WTC11 (cell line): ENCODE measurements around the gene SYT9. TPM values are rescaled to one million over a fixed set of nuclear protein-coding genes. Genes with fewer than 3 reads are reported as not detected.
A peak's percentile ranks its signal among the peaks of the same experiment; 100 is the strongest.

ENCODE experiments used
- ATAC-seq: fragments of 200-7000 bp; cut with Tn5 transposase; 2 replicates; pipeline ENCODE4 v1.10.0; 2021; ENCODE audit warnings: mild to moderate bottlenecking, moderate library complexity
- CTCF ChIA-PET: fragments of 300-600 bp; sonication (Branson Sonifier 250); formaldehyde crosslinking; loops from one replicate; lab custom pipeline; 2021; ENCODE audit warnings: antibody characterized with exemption; lab: Charles Lee
- POLR2A ChIA-PET: fragments of 350-600 bp; sonication (Branson Sonifier 250); formaldehyde crosslinking; loops from one replicate; lab custom pipeline; 2021; ENCODE audit warnings: antibody characterized with exemption; lab: Charles Lee
- DNase-seq: peaks from one replicate; pipeline ENCODE4 v3.0.0; 2021; ENCODE audit warnings: low spot score
- H3K27ac Mint-ChIP-seq: 2 replicates; pipeline ENCODE4 v1.8.0; 2021; ENCODE audit warnings: mixed read lengths
- H3K27me3 Mint-ChIP-seq: 2 replicates; pipeline ENCODE4 v1.8.0; 2021; ENCODE audit warnings: low read depth, mild to moderate bottlenecking, moderate library complexity, mixed read lengths
- H3K36me3 Mint-ChIP-seq: 2 replicates; pipeline ENCODE4 v1.8.0; 2021; ENCODE audit warnings: mixed read lengths
- H3K4me1 Mint-ChIP-seq: 2 replicates; pipeline ENCODE4 v1.8.0; 2022; ENCODE audit warnings: mixed read lengths
- H3K4me3 Mint-ChIP-seq: 2 replicates; pipeline ENCODE4 v1.8.0; 2021; ENCODE audit warnings: mild to moderate bottlenecking, moderate library complexity, mixed read lengths
- H3K9me3 Mint-ChIP-seq: 2 replicates; pipeline ENCODE4 v1.8.0; 2021; ENCODE audit warnings: mixed read lengths
- ATF1 ChIP-seq: sonication (generic); formaldehyde crosslinking; IDR thresholded peaks from 2 replicates; pipeline ENCODE4 v1.8.1; 2023; ENCODE audit warnings: mild to moderate bottlenecking, moderate library complexity, missing genetic modification reagents
- CREM ChIP-seq: sonication (generic); formaldehyde crosslinking; IDR thresholded peaks from 2 replicates; pipeline ENCODE4 v1.8.1; 2022; ENCODE audit warnings: mild to moderate bottlenecking, missing genetic modification reagents, moderate library complexity
- ESRRA ChIP-seq: sonication (generic); formaldehyde crosslinking; IDR thresholded peaks from 2 replicates; pipeline ENCODE4 v1.8.1; 2022; ENCODE audit warnings: mild to moderate bottlenecking, missing genetic modification reagents, borderline replicate concordance
- KAT7 ChIP-seq: sonication (generic); formaldehyde crosslinking; IDR thresholded peaks from 2 replicates; pipeline ENCODE4 v1.8.1; 2023; ENCODE audit warnings: missing genetic modification reagents, mild to moderate bottlenecking, borderline replicate concordance
- NFATC4 ChIP-seq: fragments of 250-450 bp; sonication (Bioruptor Pico); IDR thresholded peaks from 2 replicates; pipeline ENCODE4 v1.9.0; 2021; ENCODE audit warnings: mild to moderate bottlenecking
- NR3C1 ChIP-seq: sonication (generic); formaldehyde crosslinking; conservative IDR thresholded peaks from 2 replicates; pipeline ENCODE4 v1.8.1; 2023; ENCODE audit warnings: low read depth, mild to moderate bottlenecking, missing genetic modification reagents
- SP1 ChIP-seq: sonication (generic); formaldehyde crosslinking; conservative IDR thresholded peaks from 2 replicates; pipeline ENCODE4 v1.8.1; 2022; ENCODE audit warnings: missing genetic modification reagents
- TEAD1 ChIP-seq: sonication (generic); formaldehyde crosslinking; IDR thresholded peaks from 2 replicates; pipeline ENCODE4 v1.8.0; 2022; ENCODE audit warnings: mild to moderate bottlenecking, missing genetic modification reagents
- ZNF138 ChIP-seq: sonication (generic); formaldehyde crosslinking; conservative IDR thresholded peaks from 2 replicates; pipeline ENCODE4 v1.8.1; 2022; ENCODE audit warnings: mild to moderate bottlenecking, moderate library complexity, missing genetic modification reagents
- ZNF219 ChIP-seq: sonication (generic); formaldehyde crosslinking; IDR thresholded peaks from 2 replicates; pipeline ENCODE4 v1.8.0; 2023; ENCODE audit warnings: missing genetic modification reagents, mild to moderate bottlenecking, borderline replicate concordance
- ZNF317 ChIP-seq: sonication (generic); formaldehyde crosslinking; IDR thresholded peaks from 2 replicates; pipeline ENCODE4 v1.8.1; 2023; ENCODE audit warnings: low read depth, mild to moderate bottlenecking, moderate library complexity, missing genetic modification reagents, borderline replicate concordance
- total RNA-seq: library from RNA; stranded (reverse); gene quantifications from 3 replicates; pipeline ENCODE4 v1.2.3, GENCODE V29; 2021
- TF ChIP-seq, protein P1 (sequence below): sonication (generic); formaldehyde crosslinking; IDR thresholded peaks from 2 replicates; pipeline ENCODE4 v1.8.1; 2022; ENCODE audit warnings: low read depth, missing genetic modification reagents, borderline replicate concordance
- TF ChIP-seq, protein P2 (sequence below): sonication (generic); formaldehyde crosslinking; IDR thresholded peaks from 2 replicates; pipeline ENCODE4 v1.8.0; 2023; ENCODE audit warnings: missing genetic modification reagents
- TF ChIP-seq, protein P3 (sequence below): sonication (generic); formaldehyde crosslinking; IDR thresholded peaks from 2 replicates; pipeline ENCODE4 v1.8.0; 2022; ENCODE audit warnings: mild to moderate bottlenecking, missing genetic modification reagents
- TF ChIP-seq, protein P4 (sequence below): fragments of 250-450 bp; sonication (Bioruptor Pico); conservative IDR thresholded peaks from 2 replicates; pipeline ENCODE4 v1.9.0; 2021; ENCODE audit warnings: mild to moderate bottlenecking
- TF ChIP-seq, protein P5 (sequence below): sonication (generic); formaldehyde crosslinking; conservative IDR thresholded peaks from 2 replicates; pipeline ENCODE4 v1.8.1; 2023; ENCODE audit warnings: mild to moderate bottlenecking, low read depth, missing genetic modification reagents, moderate library complexity
- TF ChIP-seq, protein P6 (sequence below): sonication (generic); formaldehyde crosslinking; IDR thresholded peaks from 2 replicates; pipeline ENCODE4 v1.8.0; 2022; ENCODE audit warnings: mild to moderate bottlenecking, missing genetic modification reagents
- TF ChIP-seq, protein P7 (sequence below): sonication (generic); formaldehyde crosslinking; IDR thresholded peaks from 2 replicates; pipeline ENCODE4 v1.8.1; 2023; ENCODE audit warnings: mild to moderate bottlenecking, missing genetic modification reagents
- TF ChIP-seq, protein P8 (sequence below): fragments of 200-600 bp; IDR thresholded peaks from 2 replicates; pipeline ENCODE4 v1.8.0; 2022; ENCODE audit warnings: antibody characterized with exemption

SYT9 gene
- total RNA-seq, 1 experiment from 2014 or later, result 1.3 TPM

DNA sequence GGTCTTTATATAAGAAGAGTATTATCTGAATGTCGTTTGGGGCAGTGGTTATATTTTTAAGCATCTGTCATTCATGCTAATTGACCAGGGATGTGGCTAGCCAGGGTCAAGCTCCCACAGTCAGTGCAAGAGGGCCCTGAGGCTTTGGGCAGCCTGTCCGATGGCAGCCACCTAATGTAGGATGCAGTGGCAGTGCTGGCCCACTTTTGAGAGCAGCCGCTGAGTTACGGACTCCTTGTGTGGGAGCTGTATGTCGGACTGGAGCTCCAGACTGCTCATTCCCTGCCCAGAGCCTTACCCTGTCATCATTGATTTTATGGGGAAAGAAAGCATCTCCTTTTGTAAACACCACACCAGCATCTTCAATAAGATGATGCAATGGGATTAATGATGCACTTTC lies 99.5 kb downstream of the SYT9 start:
- Mint-ChIP-seq H3K9me3 (no peaks in the 10 kb centered on the region), H3K4me3 (no peak overlapping the region), H3K36me3 (no peaks in the 10 kb centered on the region), H3K27ac (no peak overlapping the region), H3K4me1 (peaks cover 13% of the 10 kb centered on the region; the same call in 1 of the 2 replicates), H3K27me3 (no peaks in the 10 kb centered on the region; the same call in 1 of the 2 replicates)
- DNase-seq (no peak), ATAC-seq (no peak)
- no peak for TF ChIP-seq KAT7 (CRISPR knock-in tag)
- TF ChIP-seq, protein P1, sequence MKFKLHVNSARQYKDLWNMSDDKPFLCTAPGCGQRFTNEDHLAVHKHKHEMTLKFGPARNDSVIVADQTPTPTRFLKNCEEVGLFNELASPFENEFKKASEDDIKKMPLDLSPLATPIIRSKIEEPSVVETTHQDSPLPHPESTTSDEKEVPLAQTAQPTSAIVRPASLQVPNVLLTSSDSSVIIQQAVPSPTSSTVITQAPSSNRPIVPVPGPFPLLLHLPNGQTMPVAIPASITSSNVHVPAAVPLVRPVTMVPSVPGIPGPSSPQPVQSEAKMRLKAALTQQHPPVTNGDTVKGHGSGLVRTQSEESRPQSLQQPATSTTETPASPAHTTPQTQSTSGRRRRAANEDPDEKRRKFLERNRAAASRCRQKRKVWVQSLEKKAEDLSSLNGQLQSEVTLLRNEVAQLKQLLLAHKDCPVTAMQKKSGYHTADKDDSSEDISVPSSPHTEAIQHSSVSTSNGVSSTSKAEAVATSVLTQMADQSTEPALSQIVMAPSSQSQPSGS (CRISPR knock-in tag), result no peak
- TF ChIP-seq, protein P2, sequence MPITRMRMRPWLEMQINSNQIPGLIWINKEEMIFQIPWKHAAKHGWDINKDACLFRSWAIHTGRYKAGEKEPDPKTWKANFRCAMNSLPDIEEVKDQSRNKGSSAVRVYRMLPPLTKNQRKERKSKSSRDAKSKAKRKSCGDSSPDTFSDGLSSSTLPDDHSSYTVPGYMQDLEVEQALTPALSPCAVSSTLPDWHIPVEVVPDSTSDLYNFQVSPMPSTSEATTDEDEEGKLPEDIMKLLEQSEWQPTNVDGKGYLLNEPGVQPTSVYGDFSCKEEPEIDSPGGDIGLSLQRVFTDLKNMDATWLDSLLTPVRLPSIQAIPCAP (CRISPR knock-in tag), result no peak
- TF ChIP-seq, protein P3, sequence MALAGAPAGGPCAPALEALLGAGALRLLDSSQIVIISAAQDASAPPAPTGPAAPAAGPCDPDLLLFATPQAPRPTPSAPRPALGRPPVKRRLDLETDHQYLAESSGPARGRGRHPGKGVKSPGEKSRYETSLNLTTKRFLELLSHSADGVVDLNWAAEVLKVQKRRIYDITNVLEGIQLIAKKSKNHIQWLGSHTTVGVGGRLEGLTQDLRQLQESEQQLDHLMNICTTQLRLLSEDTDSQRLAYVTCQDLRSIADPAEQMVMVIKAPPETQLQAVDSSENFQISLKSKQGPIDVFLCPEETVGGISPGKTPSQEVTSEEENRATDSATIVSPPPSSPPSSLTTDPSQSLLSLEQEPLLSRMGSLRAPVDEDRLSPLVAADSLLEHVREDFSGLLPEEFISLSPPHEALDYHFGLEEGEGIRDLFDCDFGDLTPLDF (CRISPR knock-in tag), result no peak
- no peak for TF ChIP-seq NR3C1
- TF ChIP-seq ESRRA (CRISPR knock-in tag), result no peak
- TF ChIP-seq, protein P4, sequence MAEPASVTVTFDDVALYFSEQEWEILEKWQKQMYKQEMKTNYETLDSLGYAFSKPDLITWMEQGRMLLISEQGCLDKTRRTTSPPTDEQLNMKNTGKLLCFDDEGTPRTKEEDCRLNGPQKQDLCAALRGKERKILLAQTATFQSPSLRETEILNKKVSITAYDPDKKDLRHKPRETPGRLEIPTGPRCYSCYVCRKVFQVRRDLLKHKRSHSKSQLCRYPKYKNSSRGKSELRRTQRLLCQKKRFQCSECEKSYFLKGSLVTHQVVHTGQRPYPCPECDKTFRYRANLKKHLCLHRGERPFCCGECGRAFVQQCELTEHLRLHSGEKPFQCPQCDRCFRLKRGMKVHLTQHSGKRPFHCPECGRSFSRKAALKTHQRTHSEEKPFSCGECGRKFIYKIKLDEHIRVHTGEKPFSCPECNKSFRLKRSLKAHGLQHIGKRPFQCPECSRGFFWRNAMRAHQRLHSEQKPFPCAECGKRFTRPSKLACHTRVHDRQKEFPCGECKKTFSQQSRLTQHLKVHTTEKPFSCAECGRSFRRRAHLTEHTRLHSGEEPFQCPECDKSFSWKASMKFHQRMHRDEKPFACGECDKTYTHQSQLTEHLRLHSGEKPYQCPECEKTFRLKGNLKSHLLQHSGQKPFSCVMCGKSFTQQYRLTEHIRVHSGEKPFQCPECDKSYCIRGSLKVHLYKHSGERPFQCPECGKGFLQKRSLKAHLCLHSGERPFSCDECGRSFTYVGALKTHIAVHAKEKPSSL (CRISPR knock-in tag), result no peak
- TF ChIP-seq ATF1 (CRISPR knock-in tag), result no peak
- no peak for TF ChIP-seq ZNF317
- no peak for TF ChIP-seq SP1 (CRISPR knock-in tag)
- TF ChIP-seq NFATC4, result no peak
- TF ChIP-seq ZNF138 (CRISPR knock-in tag), result no peak
- no peak for TF ChIP-seq TEAD1 (CRISPR knock-in tag)
- TF ChIP-seq, protein P5, sequence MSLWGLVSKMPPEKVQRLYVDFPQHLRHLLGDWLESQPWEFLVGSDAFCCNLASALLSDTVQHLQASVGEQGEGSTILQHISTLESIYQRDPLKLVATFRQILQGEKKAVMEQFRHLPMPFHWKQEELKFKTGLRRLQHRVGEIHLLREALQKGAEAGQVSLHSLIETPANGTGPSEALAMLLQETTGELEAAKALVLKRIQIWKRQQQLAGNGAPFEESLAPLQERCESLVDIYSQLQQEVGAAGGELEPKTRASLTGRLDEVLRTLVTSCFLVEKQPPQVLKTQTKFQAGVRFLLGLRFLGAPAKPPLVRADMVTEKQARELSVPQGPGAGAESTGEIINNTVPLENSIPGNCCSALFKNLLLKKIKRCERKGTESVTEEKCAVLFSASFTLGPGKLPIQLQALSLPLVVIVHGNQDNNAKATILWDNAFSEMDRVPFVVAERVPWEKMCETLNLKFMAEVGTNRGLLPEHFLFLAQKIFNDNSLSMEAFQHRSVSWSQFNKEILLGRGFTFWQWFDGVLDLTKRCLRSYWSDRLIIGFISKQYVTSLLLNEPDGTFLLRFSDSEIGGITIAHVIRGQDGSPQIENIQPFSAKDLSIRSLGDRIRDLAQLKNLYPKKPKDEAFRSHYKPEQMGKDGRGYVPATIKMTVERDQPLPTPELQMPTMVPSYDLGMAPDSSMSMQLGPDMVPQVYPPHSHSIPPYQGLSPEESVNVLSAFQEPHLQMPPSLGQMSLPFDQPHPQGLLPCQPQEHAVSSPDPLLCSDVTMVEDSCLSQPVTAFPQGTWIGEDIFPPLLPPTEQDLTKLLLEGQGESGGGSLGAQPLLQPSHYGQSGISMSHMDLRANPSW, result no peak
- no peak for TF ChIP-seq CREM (CRISPR knock-in tag)
- no peak for TF ChIP-seq ZNF219 (CRISPR knock-in tag)
- TF ChIP-seq, protein P6, sequence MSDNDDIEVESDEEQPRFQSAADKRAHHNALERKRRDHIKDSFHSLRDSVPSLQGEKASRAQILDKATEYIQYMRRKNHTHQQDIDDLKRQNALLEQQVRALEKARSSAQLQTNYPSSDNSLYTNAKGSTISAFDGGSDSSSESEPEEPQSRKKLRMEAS (CRISPR knock-in tag), result no peak
- POLR2A ChIA-PET, result no interaction called here
- CTCF ChIA-PET, result no interaction called here

DNA sequence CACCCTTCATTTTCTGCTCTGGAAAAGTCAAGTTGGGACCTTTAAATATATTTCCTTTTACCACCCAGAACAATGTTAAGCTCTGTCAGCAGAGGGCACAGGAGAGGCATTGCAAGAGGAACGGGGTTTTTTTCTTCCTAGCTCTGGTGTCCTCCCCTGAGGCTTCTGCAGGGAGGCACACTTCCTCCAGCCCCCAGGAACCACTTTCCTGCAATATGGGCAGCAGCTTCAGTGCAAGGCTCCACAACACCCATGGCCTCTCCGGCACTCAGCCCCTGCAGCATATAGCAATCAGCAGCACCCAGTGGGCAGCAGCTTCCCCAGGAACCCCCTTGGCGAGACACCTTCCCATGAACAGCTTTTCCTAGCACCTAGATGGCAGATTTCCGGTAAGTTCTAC lies 101.4 kb downstream of the SYT9 start:
- Mint-ChIP-seq H3K4me1 (peaks cover 14% of the 10 kb centered on the region; the same call in 1 of the 2 replicates), H3K9me3 (no peaks in the 10 kb centered on the region), H3K36me3 (no peaks in the 10 kb centered on the region), H3K27ac (no peak overlapping the region), H3K4me3 (no peak overlapping the region), H3K27me3 (no peaks in the 10 kb centered on the region; the same call in 1 of the 2 replicates)
- DNase-seq (peak; percentile 41), ATAC-seq (peak; percentile 96)
- TF ChIP-seq, protein P7, sequence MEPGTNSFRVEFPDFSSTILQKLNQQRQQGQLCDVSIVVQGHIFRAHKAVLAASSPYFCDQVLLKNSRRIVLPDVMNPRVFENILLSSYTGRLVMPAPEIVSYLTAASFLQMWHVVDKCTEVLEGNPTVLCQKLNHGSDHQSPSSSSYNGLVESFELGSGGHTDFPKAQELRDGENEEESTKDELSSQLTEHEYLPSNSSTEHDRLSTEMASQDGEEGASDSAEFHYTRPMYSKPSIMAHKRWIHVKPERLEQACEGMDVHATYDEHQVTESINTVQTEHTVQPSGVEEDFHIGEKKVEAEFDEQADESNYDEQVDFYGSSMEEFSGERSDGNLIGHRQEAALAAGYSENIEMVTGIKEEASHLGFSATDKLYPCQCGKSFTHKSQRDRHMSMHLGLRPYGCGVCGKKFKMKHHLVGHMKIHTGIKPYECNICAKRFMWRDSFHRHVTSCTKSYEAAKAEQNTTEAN (CRISPR knock-in tag), result no peak
- TF ChIP-seq, protein P8, sequence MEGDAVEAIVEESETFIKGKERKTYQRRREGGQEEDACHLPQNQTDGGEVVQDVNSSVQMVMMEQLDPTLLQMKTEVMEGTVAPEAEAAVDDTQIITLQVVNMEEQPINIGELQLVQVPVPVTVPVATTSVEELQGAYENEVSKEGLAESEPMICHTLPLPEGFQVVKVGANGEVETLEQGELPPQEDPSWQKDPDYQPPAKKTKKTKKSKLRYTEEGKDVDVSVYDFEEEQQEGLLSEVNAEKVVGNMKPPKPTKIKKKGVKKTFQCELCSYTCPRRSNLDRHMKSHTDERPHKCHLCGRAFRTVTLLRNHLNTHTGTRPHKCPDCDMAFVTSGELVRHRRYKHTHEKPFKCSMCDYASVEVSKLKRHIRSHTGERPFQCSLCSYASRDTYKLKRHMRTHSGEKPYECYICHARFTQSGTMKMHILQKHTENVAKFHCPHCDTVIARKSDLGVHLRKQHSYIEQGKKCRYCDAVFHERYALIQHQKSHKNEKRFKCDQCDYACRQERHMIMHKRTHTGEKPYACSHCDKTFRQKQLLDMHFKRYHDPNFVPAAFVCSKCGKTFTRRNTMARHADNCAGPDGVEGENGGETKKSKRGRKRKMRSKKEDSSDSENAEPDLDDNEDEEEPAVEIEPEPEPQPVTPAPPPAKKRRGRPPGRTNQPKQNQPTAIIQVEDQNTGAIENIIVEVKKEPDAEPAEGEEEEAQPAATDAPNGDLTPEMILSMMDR, result 0 out of 2 replicates have a peak, but pooled peaks have one; percentile 37
- POLR2A ChIA-PET, result no interaction called here
- CTCF ChIA-PET, result interaction anchor here (0.6 to 2.5 kb wide), 40 partner anchors 8 to 596 kb away, joined by 3 to 85 read pairs (median 4); partner anchors contain the start of genes PPFIBP2 and SYT9
